Psoas muscle (tissue), 8 donors: Measurements from ENCODE around the gene SUSD6. TPM values are rescaled to one million over a fixed set of nuclear protein-coding genes. Genes with fewer than 3 reads are reported as not detected.
"Not testable (repeated sequence)": the region's sequence is repeated elsewhere in the genome, so short reads cannot be mapped to it uniquely, and the experiment has no call there.

Experiments
- ATAC-seq, 4 donors: fragments of 200-7000 bp; cut with Tn5 transposase; one replicate each; pipeline ENCODE4 v1.9.1; 2020; ENCODE audit warnings: moderate library complexity in 3 of 4, mild to moderate bottlenecking in 2 of 4
- DNase-seq, 2 donors: peaks; one replicate each; pipeline ENCODE4 v3.0.0-alpha.2; 2020
- H3K27ac ChIP-seq: fragments of 200-600 bp; one replicate; pipeline ENCODE4 v1.8.0; 2022
- H3K27me3 ChIP-seq, 3 donors: fragments of 200-600 bp in 1 of 3; one replicate each; pipeline versions ENCODE4 v1.6.1 to v1.8.0; 2013 to 2022; ENCODE audit warnings: low read length in 2 of 3, mild to moderate bottlenecking in 2 of 3, moderate library complexity in 1 of 3; ENCODE audit not compliant: insufficient read depth in 3 of 3
- H3K36me3 ChIP-seq, 2 donors: fragments of 200-600 bp in 1 of 2; one replicate each; pipeline versions ENCODE4 v1.6.1 to v1.8.0; 2013 to 2022; ENCODE audit warnings: low read depth in 1 of 2, mild to moderate bottlenecking in 1 of 2, moderate library complexity in 1 of 2; ENCODE audit not compliant: insufficient read depth in 1 of 2
- H3K4me1 ChIP-seq: fragments of 200-600 bp; one replicate; pipeline ENCODE4 v1.8.0; 2022
- H3K4me3 ChIP-seq: fragments of 200-600 bp; one replicate; pipeline ENCODE4 v1.8.0; 2022; ENCODE audit warnings: mild to moderate bottlenecking
- H3K9me3 ChIP-seq: fragments of 200-600 bp; one replicate; pipeline ENCODE4 v1.8.0; 2022
- CTCF ChIP-seq: fragments of 200-600 bp; IDR thresholded peaks from one replicate; pipeline ENCODE4 v1.8.0; 2022; ENCODE audit warnings: antibody characterized with exemption
- WGBS, 3 donors: extraction: QIAGEN DNeasy Blood & Tissue Kit; methylation state at CpG; one replicate each; pipeline versions ENCODE4 v1.1.6 to v1.1.7; 2013; 5-methylcytosine and 5-hydroxymethylcytosine counted together
- intact Hi-C, 2 donors: fragments of 100-400 bp; cut with DNase I; formaldehyde crosslinking; loops; one replicate each; pipeline versions ENCODE4 v1.11.0 to v1.14.2; 2022
- polyA plus RNA-seq, 3 donors: library from polyadenylated mRNA; stranded (reverse); fragments of 200-250 nt; gene quantifications; one replicate each; pipeline ENCODE4 v1.2.3, GENCODE V29; 2013
- total RNA-seq, 4 donors: library from RNA; stranded (reverse); fragmentation: NEBNext Ultra II Directional in 2 of 4; extraction: Animal tissue kit (Norgen Biotek cat#: 25700) in 2 of 4; gene quantifications; one replicate each; pipeline versions ENCODE4 v1.2.1 to v1.2.4, GENCODE V29; 2021 to 2023
- donor health status: healthy with polysubstance abuse.
- donor health status: DM: no; HTN: no; CAD: no; lungs with moderate emphysema.
- donor health status: Bipolar disorder and iron deficiency.
- donor health status: healthy.
- donor health status: DM: yes; HTN: yes; CAD: no.
- donor health status: DM: no; HTN: no; CAD: no.
- donor health status: DM: no; HTN: no; CAD: no.
- donor health status: DM: yes; HTN: yes; CAD: no.

The SUSD6 gene
- total and polyA plus RNA-seq, 7 donors, result 6.9 to 23.4 (median 14.9) TPM

- Histone ChIP-seq H3K27ac (no peak overlapping the region), H3K4me3 (no peak overlapping the region), H3K36me3 (no peaks in the 10 kb centered on the region), H3K27me3 (no peaks in the 10 kb centered on the region), H3K9me3 (no peaks in the 10 kb centered on the region), H3K4me1 (no peaks in the 10 kb centered on the region)
- TF ChIP-seq CTCF, result no peak
- WGBS, 3 donors, result 28 to 34% (median 29%) methylated on average over 6 of the region's 6 CpGs
- ATAC-seq (peak in 3 of 4 donors; percentile 36 to 48 (median 38)), DNase-seq (peak; percentile 41 to 64)
- intact Hi-C loops, result no loop called here
These were observed 18.2 kb upstream of the SUSD6 start for GRCh38 chr14:69593018-69593677.

- no peak for TF ChIP-seq CTCF
- no peaks in the 10 kb centered on the region for H3K9me3 ChIP-seq
- no peaks in the 10 kb centered on the region for H3K27me3 ChIP-seq
- no peak overlapping the region for H3K27ac ChIP-seq
- DNase-seq, result no peak
- intact Hi-C loops, result no loop called here
- ATAC-seq, result no peak
- 91 to 96% (median 94%) methylated on average over 6 of the region's 6 CpGs for WGBS, 3 donors
- H3K36me3 ChIP-seq, result no peaks in the 10 kb centered on the region
- no peak overlapping the region for H3K4me3 ChIP-seq
- H3K4me1 ChIP-seq, result no peaks in the 10 kb centered on the region
These were observed 16.6 kb upstream of the SUSD6 start for GRCh38 chr14:69594846-69595245.

- intact Hi-C loops, result no loop called here
- ATAC-seq (no peak), DNase-seq (no peak)
- Histone ChIP-seq H3K27me3 (no peaks in the 10 kb centered on the region), H3K27ac (no peak overlapping the region), H3K9me3 (no peaks in the 10 kb centered on the region), H3K4me1 (no peaks in the 10 kb centered on the region), H3K4me3 (no peak overlapping the region), H3K36me3 (no peaks in the 10 kb centered on the region)
- TF ChIP-seq CTCF, result no peak
- WGBS, 3 donors, result 93 to 98% (median 98%) methylated on average over 5 of the region's 5 CpGs
These were observed 16.1 kb upstream of the SUSD6 start for GRCh38 chr14:69595336-69595735.

- H3K9me3 ChIP-seq, ATAC-seq, H3K4me1 ChIP-seq, intact Hi-C loops, H3K27ac ChIP-seq, DNase-seq, H3K27me3 ChIP-seq, H3K4me3 ChIP-seq, H3K36me3 ChIP-seq: not testable (repeated sequence)
- WGBS, 3 donors, result 85 to 90% (median 85%) methylated on average over 5 of the region's 5 CpGs
These were observed 12.0 kb upstream of the SUSD6 start for GRCh38 chr14:69599431-69599830.

- intact Hi-C loops, result no loop called here
- WGBS, 3 donors, result 77 to 78% (median 77%) methylated on average over 3 of the region's 3 CpGs
These were observed 11.0 kb upstream of the SUSD6 start for GRCh38 chr14:69600304-69600891.

More at GRCh38 chr14:69600304-69600891, 11.0 kb upstream of the SUSD6 start:
- Histone ChIP-seq H3K4me3 (no peak overlapping the region), H3K27me3 (no peaks in the 10 kb centered on the region), H3K36me3 (no peaks in the 10 kb centered on the region), H3K27ac (no peak overlapping the region), H3K9me3 (no peaks in the 10 kb centered on the region), H3K4me1 (no peaks in the 10 kb centered on the region)
- no peak for ATAC-seq
- no peak for DNase-seq
- TF ChIP-seq CTCF, result no peak
